RKO (cell line): ENCODE results near the gene GPX7.
A peak's percentile ranks its signal among the peaks of the same experiment; 100 is the strongest.
"Not testable (repeated sequence)": the region's sequence is repeated elsewhere in the genome, so short reads cannot be mapped to it uniquely, and the experiment has no call there.

Source experiments
- DNase-seq: peaks from one replicate; pipeline ENCODE4 v3.0.0-alpha.2; 2016; ENCODE audit warnings: low spot score

The GPX7 gene

DNA sequence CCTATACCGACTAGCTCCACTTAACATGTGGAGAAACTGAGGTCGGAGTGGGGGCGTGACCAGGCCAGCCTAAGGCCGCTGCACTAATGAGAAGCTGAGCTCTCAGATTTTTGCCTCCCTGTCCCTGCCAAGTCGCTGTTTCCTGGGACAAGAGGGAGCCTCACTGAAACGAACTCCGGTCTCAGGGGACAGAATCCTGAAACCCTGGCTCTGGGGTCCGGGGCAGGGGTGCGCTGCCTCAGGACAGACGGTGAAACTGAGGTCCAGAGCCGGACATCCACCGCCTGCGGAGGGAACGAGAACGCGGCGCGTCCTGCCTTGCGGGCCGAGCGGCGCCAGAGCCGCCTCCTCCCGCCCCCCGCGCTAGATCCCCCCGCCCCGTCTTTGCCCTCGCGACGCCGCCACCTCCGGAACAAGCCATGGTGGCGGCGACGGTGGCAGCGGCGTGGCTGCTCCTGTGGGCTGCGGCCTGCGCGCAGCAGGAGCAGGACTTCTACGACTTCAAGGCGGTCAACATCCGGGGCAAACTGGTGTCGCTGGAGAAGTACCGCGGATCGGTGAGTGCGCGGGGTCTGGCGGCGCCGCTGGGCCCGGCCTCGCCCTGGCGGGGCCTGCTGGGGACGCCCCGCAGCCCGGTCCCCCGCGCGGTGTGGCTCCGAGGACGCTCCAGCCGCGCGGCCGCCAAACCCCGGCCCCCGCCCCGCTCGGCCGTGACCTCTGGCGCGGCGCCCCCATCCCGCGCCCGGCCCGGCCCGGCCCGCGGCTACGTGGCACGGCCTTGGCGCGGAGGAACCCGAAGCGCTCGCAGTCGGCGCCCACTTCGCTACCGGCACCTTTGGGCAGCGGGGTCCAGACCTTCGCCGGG lies at the start of gene GPX7:
GPX7 (plus strand) TSS at position 381 of the 865 bp plus-strand sequence; CDS start at position 420, 39 bp downstream.
- DNase-seq: no peak

- peak; percentile 78 for DNase-seq
These were observed 49.4 kb upstream of the GPX7 start, which contains the start of gene TUT4 for GRCh38 chr1:52552505-52553361. TUT4 (minus strand) TSS chr1:52553092; CDS start chr1:52526280, 26,812 bp downstream.

DNA sequence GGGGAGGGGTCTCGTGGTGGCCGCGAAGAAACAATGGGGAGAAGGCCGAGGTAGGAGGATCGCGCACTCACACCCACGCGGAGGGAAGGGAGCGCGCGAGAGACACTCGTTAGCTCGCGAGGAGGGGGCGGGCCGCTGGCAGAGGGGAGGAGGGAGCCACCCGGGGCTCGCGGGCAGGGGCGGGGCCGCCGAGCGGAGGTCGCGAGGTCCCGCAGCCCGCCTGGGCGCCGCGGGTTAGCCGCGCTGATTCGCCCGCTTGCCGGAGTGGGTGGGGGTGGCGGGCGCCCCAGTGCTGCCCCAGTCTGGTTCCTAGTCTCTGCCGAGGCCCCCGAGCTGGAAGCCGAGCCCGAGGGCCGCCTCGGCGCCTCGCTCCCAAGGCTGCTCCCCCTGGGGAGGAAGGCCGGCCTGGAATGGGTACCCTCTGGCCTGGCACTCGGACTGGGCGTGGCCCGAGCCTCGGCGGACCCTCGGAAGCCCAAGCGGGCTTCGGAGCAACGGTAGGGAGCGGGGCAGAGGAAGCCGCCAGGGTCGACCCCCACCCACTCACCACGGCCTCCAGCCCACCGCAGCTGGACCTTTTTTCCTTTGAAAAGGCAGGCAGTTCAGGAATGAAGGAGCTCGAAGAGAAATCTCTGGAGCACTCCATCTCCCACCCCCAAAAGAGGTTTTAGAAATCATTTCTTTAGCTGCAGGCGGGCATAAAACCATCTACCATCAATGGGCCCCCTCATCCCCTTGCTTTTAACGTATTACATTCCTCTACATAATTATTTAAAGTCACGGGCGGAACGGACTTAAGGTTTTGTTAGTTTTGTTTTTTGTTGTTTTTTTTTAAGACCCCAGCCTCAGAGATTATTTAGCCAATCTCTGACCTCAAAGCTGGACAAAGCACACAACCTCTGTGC lies 48.6 kb upstream of the GPX7 start:
- peak; percentile 89 for DNase-seq

- DNase-seq: no peak
These were observed 47.9 kb upstream of the GPX7 start for GRCh38 chr1:52554267-52554640.

- no peak for DNase-seq
These were observed 47.4 kb upstream of the GPX7 start for GRCh38 chr1:52554756-52555155.

GRCh38 chr1:52556641-52557360 lies 45.4 kb upstream of the GPX7 start:
- no peak for DNase-seq

GRCh38 chr1:52558941-52559340 lies 43.2 kb upstream of the GPX7 start:
- no peak for DNase-seq

DNA sequence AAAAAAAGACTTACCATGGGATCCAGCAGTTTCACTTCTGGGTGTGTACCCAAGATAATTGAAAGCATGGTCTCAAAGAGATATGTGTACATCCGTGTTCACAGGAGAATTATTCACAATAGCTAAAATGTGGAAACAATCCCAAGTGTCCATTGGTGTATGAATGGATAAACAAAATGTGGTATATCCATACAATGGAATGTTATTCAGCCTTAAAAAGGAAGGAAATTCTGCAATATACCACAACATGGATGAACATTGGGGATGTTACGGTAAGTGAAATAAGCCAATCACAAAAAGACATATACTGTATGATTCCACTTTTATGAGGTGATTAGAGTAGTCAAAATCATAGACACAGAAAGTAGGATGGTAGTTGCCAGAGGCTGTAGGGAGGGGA lies 42.3 kb upstream of the GPX7 start:
- DNase-seq: no peak

- no peak for DNase-seq
These were observed 39.4 kb upstream of the GPX7 start for GRCh38 chr1:52562766-52563165.

GRCh38 chr1:52567943-52568342 lies 34.2 kb upstream of the GPX7 start:
- DNase-seq: no peak

GRCh38 chr1:52569449-52570210 lies 32.5 kb upstream of the GPX7 start:
- no peak for DNase-seq

- peak; percentile 62 for DNase-seq
These were observed 30.4 kb upstream of the GPX7 start for GRCh38 chr1:52571783-52572182.

DNA sequence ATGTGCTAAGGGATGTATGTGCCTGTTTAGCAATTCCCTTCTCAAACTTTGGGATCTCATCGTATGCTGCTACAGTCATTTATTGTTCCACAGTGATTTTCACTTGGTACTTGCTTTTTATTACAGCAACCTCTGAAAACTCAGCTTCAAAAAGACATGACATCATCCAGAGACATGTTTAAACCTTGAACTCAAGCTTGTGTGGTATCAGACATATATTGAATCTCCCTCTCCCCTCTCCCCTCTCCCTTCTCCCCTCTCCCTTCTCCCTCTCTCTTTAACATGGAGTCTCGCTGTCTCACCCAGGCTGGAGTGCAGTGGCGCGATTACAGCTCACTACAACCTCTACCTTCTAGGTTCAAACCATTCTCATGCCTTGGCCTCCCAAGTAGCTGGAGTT lies 29.8 kb upstream of the GPX7 start:
- no peak for DNase-seq

GRCh38 chr1:52574594-52574993 lies 27.6 kb upstream of the GPX7 start:
- DNase-seq: peak; percentile 76

GRCh38 chr1:52576074-52576473 lies 26.1 kb upstream of the GPX7 start:
- no peak for DNase-seq

GRCh38 chr1:52578066-52578465 lies 24.1 kb upstream of the GPX7 start:
- not testable (repeated sequence) for DNase-seq

- DNase-seq: no peak
These were observed 22.8 kb upstream of the GPX7 start for GRCh38 chr1:52579415-52579814.

- no peak for DNase-seq
These were observed 21.9 kb upstream of the GPX7 start for GRCh38 chr1:52580283-52580682.

- DNase-seq: no peak
These were observed 20.0 kb upstream of the GPX7 start for GRCh38 chr1:52582116-52582696.

DNA sequence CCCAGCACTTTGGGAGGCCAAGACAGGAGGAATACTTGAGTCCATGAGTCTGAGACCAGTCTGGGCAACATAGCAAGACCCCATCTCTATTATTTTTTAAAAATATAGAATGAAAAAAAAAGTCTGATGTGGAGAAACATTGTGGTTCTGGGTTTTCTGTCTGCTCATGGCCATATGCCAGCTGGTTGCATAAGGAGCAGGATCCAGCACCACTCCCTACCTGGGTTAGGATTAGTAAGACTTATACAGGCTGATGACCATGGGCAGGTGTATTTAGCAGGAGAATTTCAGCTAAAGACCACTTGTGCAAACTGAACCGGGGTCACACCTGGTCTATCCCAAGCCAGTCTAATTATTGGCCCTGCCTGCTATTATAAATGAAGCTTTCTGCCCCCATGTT lies 16.7 kb upstream of the GPX7 start:
- DNase-seq: no peak
